Measurements from ENCODE around the gene FADS1. TPM values are rescaled to one million over a fixed set of nuclear protein-coding genes. Genes with fewer than 3 reads are reported as not detected.
A peak's percentile ranks its signal among the peaks of the same experiment; 100 is the strongest.

The FADS1 gene
- total RNA-seq, 4 donors from 2014 or later, result 4.9 to 9.9 (median 6.7) TPM

DNA sequence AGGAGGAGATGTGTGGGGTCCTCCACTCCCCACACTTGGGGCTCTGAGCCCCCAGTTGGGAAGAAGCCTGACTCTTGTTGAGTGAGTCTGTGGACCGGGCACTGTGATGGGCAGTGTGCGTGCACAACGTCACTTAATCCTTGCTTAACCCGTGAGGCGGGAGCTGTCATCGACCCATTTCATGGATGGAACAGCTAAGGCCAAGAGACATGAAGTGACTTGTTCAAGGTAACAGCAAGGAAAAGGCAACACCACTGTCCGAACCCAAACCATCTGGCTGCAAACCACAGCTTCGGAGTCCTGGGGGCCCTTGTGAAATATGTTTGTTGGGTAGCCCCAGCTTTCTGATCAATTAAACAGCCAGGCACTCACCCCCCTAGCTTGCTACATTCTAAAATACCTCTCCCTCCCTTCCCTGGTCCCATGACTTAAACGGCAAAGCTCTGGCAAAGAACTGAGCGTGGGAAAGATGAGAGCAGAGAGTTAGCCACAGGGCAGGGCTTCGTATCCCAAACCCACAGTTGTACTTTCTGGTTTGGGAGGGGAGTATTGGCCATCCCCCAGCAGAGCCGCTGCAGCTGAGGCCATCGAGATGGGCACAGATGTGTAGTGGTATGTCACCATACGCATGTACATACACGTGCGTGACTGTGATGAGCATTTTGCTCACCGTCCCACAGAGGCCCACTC, 37.5 kb upstream of the FADS1 start:
- TF ChIP-seq POLR2A (IDR thresholded peaks at IDR 0.05) (no peak), CTCF (IDR thresholded peaks at IDR 0.05) (no peak)
- Histone ChIP-seq H3K27me3 (no peaks in the 10 kb centered on the region), H3K27ac (no peak overlapping the region)

GRCh38 chr11:61853698-61854169, 36.9 kb upstream of the FADS1 start:
- no peak for DNase-seq
- TF ChIP-seq CTCF (IDR thresholded peaks at IDR 0.05) (no peak), POLR2A (IDR thresholded peaks at IDR 0.05) (no peak)
- no peak overlapping the region for H3K4me3 ChIP-seq
- no peaks in the 10 kb centered on the region for H3K27me3 ChIP-seq
- no peaks in the 10 kb centered on the region for H3K4me1 ChIP-seq
- peaks cover 0 to 50% (median 0%) of the 10 kb centered on the region in 3 donors for H3K36me3 ChIP-seq
- no peaks in the 10 kb centered on the region for H3K9me3 ChIP-seq
- no peak overlapping the region for H3K27ac ChIP-seq

More for the DNA sequence above, 37.5 kb upstream of the FADS1 start:
- peaks cover 0 to 44% (median 0%) of the 10 kb centered on the region in 3 donors for H3K36me3 ChIP-seq
- no peaks in the 10 kb centered on the region for H3K4me1 ChIP-seq
- H3K4me3 ChIP-seq, result no peak overlapping the region
- DNase-seq, result no peak
- H3K9me3 ChIP-seq, result no peaks in the 10 kb centered on the region

- no peak overlapping the region for H3K4me3 ChIP-seq
- no peaks in the 10 kb centered on the region for H3K4me1 ChIP-seq
- no peaks in the 10 kb centered on the region for H3K9me3 ChIP-seq
- no peak overlapping the region for H3K27ac ChIP-seq
- H3K27me3 ChIP-seq, result no peaks in the 10 kb centered on the region
- no peak for DNase-seq
- H3K36me3 ChIP-seq, result peaks cover 0 to 53% (median 0%) of the 10 kb centered on the region in 3 donors
- TF ChIP-seq CTCF (IDR thresholded peaks at IDR 0.05), result no peak
- no peak for TF ChIP-seq POLR2A (IDR thresholded peaks at IDR 0.05)
Measured at GRCh38 chr11:61851900-61852295, 35.1 kb upstream of the FADS1 start.

- TF ChIP-seq POLR2A (IDR thresholded peaks at IDR 0.05) (no peak), CTCF (IDR thresholded peaks at IDR 0.05) (no peak)
- no peaks in the 10 kb centered on the region for H3K9me3 ChIP-seq
- DNase-seq, result peak in 1 of 3 donors; percentile 45
- no peak overlapping the region for H3K4me3 ChIP-seq
- no peak overlapping the region for H3K27ac ChIP-seq
- no peaks in the 10 kb centered on the region for H3K27me3 ChIP-seq
- peaks cover 0 to 52% (median 0%) of the 10 kb centered on the region in 3 donors for H3K36me3 ChIP-seq
- H3K4me1 ChIP-seq, result no peaks in the 10 kb centered on the region
Measured at GRCh38 chr11:61851113-61851899, 34.5 kb upstream of the FADS1 start.

DNA sequence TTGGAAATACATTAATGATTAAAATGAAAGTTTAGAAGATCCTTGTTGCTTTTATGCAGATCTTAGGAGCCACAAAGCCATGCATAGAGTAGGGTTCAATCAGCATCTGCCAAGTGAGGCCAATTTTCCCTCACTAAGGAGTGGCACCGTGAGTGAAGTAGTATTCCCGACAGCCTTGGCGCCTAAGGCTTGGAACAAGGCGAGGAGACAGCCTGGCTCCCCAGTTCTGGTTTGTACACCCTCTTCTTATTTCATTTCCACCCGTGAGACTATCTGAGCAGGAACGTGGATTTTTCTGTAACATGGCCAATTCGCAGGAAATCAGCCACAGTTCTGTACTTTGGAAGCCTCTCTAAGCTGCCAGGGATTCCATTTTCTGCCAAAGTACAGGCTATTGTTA, 33.9 kb upstream of the FADS1 start:
- Histone ChIP-seq H3K27ac (no peak overlapping the region), H3K27me3 (no peaks in the 10 kb centered on the region), H3K36me3 (peaks cover 0 to 52% (median 0%) of the 10 kb centered on the region in 3 donors), H3K9me3 (no peaks in the 10 kb centered on the region), H3K4me1 (no peaks in the 10 kb centered on the region), H3K4me3 (no peak overlapping the region)
- TF ChIP-seq POLR2A (IDR thresholded peaks at IDR 0.05) (no peak), CTCF (IDR thresholded peaks at IDR 0.05) (no peak)
- DNase-seq, result peak in 1 of 3 donors; percentile 43

All from Peyer's patch (tissue), 4 donors.